HepG2 (cell line): ENCODE data around the gene ATP2B3. TPM values are rescaled to one million over a fixed set of nuclear protein-coding genes. Genes with fewer than 3 reads are reported as not detected.
A peak's percentile ranks its signal among the peaks of the same experiment; 100 is the strongest.

ENCODE experiments used
- AGO2 ChIP-seq: fragments of 200-400 bp; formaldehyde crosslinking; optimal IDR thresholded peaks from 2 replicates; pipeline ENCODE3; 2017; ENCODE audit warnings: mild to moderate bottlenecking, low read depth, low read length, moderate library complexity
- ASH2L ChIP-seq: fragments of 300-600, 200-600 bp; sonication (generic); IDR thresholded peaks from 2 replicates; pipeline ENCODE4 v1.7.0; 2017; ENCODE audit warnings: low read depth, mild to moderate bottlenecking, moderate library complexity, mixed read lengths, low read length; ENCODE audit not compliant: insufficient read length
- BCL3 ChIP-seq: sonication (generic); formaldehyde crosslinking; IDR thresholded peaks from 2 replicates; pipeline ENCODE4 v1.5.1; 2020; ENCODE audit warnings: mild to moderate bottlenecking, missing genetic modification reagents, moderate library complexity
- CREB1 ChIP-seq, 2 experiments: fragments of 450-650 bp in 1 of 2; IDR thresholded peaks; 2 replicates each; pipeline ENCODE4 v1.6.1; 2016 to 2017; ENCODE audit warnings: control low read depth in 1 of 2, mild to moderate bottlenecking in 1 of 2, missing compliant biosample characterization in 1 of 2, missing genetic modification characterization in 1 of 2
- GRHL1 ChIP-seq: sonication (generic); formaldehyde crosslinking; conservative IDR thresholded peaks from 2 replicates; pipeline ENCODE4 v1.8.0; 2022; ENCODE audit warnings: missing genetic modification reagents
- KLF15 ChIP-seq: sonication (generic); formaldehyde crosslinking; IDR thresholded peaks from 2 replicates; pipeline ENCODE4 v1.8.1; 2023; ENCODE audit warnings: borderline replicate concordance, mild to moderate bottlenecking, inconsistent platforms, missing genetic modification reagents, mixed read lengths
- MYC ChIP-seq: sonication (generic); formaldehyde crosslinking; IDR thresholded peaks from 2 replicates; pipeline ENCODE4 v1.9.0; 2021; ENCODE audit warnings: missing genetic modification reagents, borderline replicate concordance
- PTBP1 ChIP-seq: fragments of 200-400 bp; formaldehyde crosslinking; IDR thresholded peaks from 2 replicates; pipeline ENCODE4 v1.6.1; 2018; ENCODE audit warnings: low read length, low read depth; ENCODE audit not compliant: poor library complexity, severe bottlenecking
- REST ChIP-seq, 2 experiments: IDR thresholded peaks; 2 replicates each; pipeline ENCODE4 v1.6.1; 2011 to 2012; ENCODE audit warnings: low read length in 2 of 2, borderline replicate concordance in 1 of 2, low read depth in 1 of 2, mild to moderate bottlenecking in 1 of 2, moderate library complexity in 1 of 2
- RXRB ChIP-seq: IDR thresholded peaks from 2 replicates; pipeline ENCODE4 v1.6.1; 2016; ENCODE audit warnings: borderline replicate concordance, missing genetic modification reagents, missing compliant biosample characterization
- SRSF1 ChIP-seq: fragments of 200-400 bp; formaldehyde crosslinking; optimal IDR thresholded peaks from 2 replicates; pipeline ENCODE3; 2017; ENCODE audit warnings: mild to moderate bottlenecking, low read depth, low read length, moderate library complexity
- TAF15 ChIP-seq: fragments of 200-400 bp; formaldehyde crosslinking; IDR thresholded peaks from one replicate; pipeline ENCODE4 v1.6.1; 2018; ENCODE audit warnings: mild to moderate bottlenecking, low read depth, low read length; ENCODE audit not compliant: poor library complexity, severe bottlenecking
- TFDP2 ChIP-seq: sonication (generic); formaldehyde crosslinking; IDR thresholded peaks from 2 replicates; pipeline ENCODE4 v1.4.0; 2020; ENCODE audit warnings: missing genetic modification reagents
- WIZ ChIP-seq: sonication (generic); formaldehyde crosslinking; IDR thresholded peaks from 2 replicates; pipeline ENCODE4 v1.5.1; 2020; ENCODE audit warnings: mild to moderate bottlenecking, missing genetic modification reagents
- ZBTB1 ChIP-seq: sonication (generic); formaldehyde crosslinking; IDR thresholded peaks from 2 replicates; pipeline ENCODE4 v1.4.0; 2020; ENCODE audit warnings: missing genetic modification reagents, borderline replicate concordance
- ZKSCAN5 ChIP-seq: sonication (generic); formaldehyde crosslinking; IDR thresholded peaks from 2 replicates; pipeline ENCODE4 v1.5.1; 2020; ENCODE audit warnings: mild to moderate bottlenecking, missing genetic modification reagents
- ZNF3 ChIP-seq: IDR thresholded peaks from 2 replicates; pipeline ENCODE4 v1.7.0; 2017; ENCODE audit warnings: inconsistent platforms
- ZNF577 ChIP-seq: sonication (generic); formaldehyde crosslinking; IDR thresholded peaks from 2 replicates; pipeline ENCODE4 v1.4.0; 2020; ENCODE audit warnings: mild to moderate bottlenecking, low read depth, missing genetic modification reagents, borderline replicate concordance
- ZNF800 ChIP-seq: sonication (generic); formaldehyde crosslinking; IDR thresholded peaks from 2 replicates; pipeline ENCODE4 v1.4.0; 2020; ENCODE audit warnings: missing genetic modification reagents
- polyA plus RNA-seq, 8 experiments: library from polyadenylated mRNA; depleted of rRNA in 3 of 8; stranded (reverse) in 7 of 8; unstranded in 1 of 8; fragments of >200 nt; fragmentation: Illumina TruSeq in 4 of 8; extraction: Trizol in 4 of 8; gene quantifications; 2 replicates each; pipeline versions ENCODE4 v1.2.1 to v1.2.3, GENCODE V29; 2011 to 2016; ENCODE audit warnings: low read depth in 4 of 8, missing spikeins in 1 of 8, mixed read lengths in 1 of 8; ENCODE audit not compliant: insufficient read depth in 1 of 8
- total RNA-seq, 5 experiments: library from RNA; depleted of rRNA; stranded (reverse); fragments of >200 nt; fragmentation: Illumina TruSeq; extraction: Trizol; gene quantifications; 2 replicates each; pipeline ENCODE4 v1.2.3, GENCODE V29; 2016; ENCODE audit warnings: low read depth in 1 of 5

The ATP2B3 gene
- total and polyA plus RNA-seq, 2 of the 13 experiments (the other 11 are each of a cell fraction or from before 2014, with no cell fraction given), result not detected

GRCh38 chrX:153469811-153470410 lies 47.5 kb upstream of the ATP2B3 start (continued):
- TF ChIP-seq GRHL1 (CRISPR knock-in tag) (no peak), ZNF577 (CRISPR knock-in tag) (no peak), WIZ (no peak), ZNF3 (CRISPR knock-in tag) (no peak), RXRB (CRISPR knock-in tag) (no peak), TAF15 (no peak), MYC (CRISPR knock-in tag) (peak; percentile 70), ZNF800 (no peak), CREB1 (IDR thresholded peaks at IDR 0.05) (no peak), CREB1 (CRISPR knock-in tag; IDR thresholded peaks at IDR 0.05) (no peak), ZKSCAN5 (CRISPR knock-in tag) (no peak), KLF15 (CRISPR knock-in tag) (no peak), PTBP1 (no peak), AGO2 (no peak), BCL3 (CRISPR knock-in tag) (no peak), TFDP2 (CRISPR knock-in tag) (no peak), ASH2L (no peak), SRSF1 (peak; percentile 42), ZBTB1 (no peak), REST (IDR thresholded peaks at IDR 0.05; ENCODE audit: borderline replicate concordance in 1 of 2, low read depth in 1 of 2, low read length in 2 of 2) (peak in 1 of 2 experiments; percentile 78; a peak in 2 of 4 replicates)
